ENCODE results near the gene DIAPH1.

Gene DIAPH1

DNA sequence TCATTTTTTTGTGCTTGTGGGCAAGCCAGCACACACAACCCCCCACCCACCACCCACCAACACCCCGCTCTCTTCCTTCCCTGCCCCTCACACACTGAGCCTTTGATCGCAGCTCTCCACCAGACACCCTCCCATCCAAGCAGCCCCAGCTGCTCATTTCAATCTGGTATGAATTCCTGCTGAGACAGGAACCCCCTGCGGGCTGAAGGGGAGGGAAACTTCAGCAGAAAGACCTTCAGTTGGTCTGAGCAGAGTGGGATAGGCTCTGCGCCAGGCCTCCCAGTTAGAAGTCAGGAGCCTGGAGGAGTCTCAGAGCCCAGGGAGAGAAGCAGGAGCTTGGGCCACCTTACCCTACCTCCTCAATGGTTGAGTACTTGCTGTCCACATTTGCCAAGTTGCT is 122.8 kb downstream of the DIAPH1 start:
- DNase-seq: no peak

DNA sequence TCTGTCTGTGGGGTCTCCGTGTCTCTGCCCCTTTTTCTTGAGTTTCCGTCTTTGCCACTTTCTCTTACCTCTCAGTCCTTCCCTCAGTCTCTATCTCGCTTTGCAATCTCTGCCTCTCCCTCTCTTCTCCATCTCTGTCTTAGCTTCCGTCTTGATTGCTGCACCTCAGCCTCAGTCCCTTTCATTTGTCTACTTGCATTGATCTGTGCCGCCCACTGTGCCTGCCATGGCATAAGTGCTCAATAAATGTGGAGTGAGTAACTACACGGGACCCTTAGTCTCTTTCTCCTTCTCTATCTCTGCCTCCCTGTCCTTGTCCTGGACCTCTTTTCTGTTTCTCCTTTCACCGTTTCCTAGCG is 123.4 kb downstream of the DIAPH1 start:
- no peak for DNase-seq

DNA sequence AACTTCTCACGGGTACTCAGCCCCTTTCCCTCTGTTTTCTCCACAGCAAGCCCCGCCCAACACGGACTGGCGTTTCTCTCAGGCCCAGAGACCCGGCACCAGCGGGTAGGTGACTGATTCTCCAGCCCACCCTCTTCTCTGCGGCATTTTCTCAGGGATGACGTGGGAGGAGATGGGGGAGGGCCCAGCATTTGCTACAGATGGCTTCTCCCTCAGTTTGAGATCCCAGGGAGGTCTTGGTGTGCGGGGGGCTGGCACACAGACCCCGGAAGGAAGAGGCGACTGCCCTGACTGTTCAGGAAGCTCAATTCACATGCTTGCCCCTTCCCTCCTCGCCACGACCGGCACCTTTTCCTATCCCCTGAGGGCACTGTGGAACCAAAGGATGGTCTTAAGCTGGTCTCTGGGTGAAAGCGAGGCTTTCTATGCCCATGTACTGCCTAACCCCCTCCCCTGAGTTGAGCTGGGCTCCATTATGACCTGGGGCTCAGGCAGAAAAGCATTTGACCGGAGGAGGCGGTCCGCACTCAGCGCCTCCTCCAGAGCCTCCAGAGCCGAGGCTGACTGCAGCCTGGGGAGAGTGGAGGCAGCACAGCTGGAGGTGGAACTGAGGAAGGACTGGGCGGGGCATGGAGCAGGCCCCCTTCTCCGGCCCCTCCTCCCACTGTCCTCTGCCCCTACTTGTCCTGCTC is 123.9 kb downstream of the DIAPH1 start:
- DNase-seq: no peak

DNA sequence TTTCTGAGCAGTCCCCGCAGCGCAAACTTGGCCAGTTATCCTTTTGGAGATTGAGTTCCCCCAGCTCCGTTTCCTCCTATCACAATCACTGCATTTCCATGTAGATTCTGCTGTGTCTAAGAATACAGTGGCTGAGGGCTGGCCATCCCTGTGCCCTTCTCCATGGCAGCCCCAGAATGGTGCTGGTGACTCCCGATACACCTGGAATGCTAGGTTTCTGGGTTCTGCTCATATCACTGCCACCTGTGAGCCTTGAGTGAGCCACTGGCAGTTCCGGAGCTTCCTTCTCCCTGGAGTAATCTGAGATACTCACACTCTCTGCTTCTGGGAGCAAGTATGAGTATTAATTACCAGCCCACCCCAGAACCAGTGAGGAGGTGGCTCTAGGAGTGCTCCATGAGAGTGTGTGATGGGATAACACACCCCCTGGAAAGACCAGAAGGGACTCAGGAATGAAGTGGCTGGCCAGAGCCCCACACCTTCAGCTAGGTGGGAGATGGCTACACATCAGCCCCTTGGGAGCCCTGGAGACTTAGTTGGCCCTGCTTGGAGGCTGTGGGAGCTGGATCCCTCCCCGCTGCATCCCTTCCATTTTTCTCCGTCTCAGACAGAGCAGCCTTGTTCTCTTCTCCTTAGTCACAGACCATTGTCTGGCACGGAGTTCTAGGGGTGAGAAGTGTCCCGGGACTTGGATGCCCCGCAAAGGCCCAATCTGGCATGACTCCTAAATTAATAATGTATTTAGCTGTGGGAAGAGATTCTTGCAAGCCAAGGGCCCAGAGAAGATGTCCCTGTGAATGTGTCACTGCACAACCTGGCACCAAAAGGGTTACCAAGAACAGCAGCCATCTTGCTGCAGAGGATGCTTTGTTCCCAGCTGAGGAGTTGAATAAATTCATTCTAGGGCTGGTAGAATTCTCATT is 125.0 kb downstream of the DIAPH1 start:
- no peak for DNase-seq

DNA sequence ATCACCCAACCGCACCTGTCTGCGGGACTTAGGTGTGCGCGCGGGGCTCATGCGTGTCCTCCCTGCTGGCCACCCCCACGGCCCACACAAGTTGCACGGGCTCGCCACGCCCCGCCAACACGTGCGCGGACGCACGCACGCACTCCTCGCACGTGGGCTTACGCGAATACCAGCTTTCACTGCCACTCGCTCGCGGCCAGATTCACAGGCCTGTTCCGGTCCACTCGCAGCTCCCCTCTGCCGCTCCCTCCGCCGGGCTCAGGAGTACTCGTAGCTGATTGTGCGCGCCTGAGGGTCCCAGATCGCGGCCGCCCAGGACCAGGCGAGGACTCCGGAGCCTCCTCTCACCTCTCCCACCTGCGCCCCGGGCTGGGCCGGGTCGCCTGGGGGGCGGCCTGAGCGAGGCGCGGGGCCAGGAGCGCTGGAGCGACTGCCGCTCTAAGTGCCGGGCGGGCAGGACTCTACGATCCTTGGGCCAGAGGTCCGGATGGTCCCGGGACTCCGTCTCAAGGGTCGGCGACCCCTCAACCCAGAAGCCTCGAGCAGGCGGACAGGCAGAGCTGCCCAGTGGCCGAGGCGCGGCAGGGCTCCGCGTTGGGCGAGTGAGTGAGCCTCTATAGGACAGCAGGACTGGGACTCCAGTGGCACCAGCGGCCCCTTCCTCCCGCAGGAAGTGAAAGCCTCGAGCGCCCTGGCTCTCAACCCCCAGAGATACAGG is 126.5 kb downstream of the DIAPH1 start:
- no peak for DNase-seq

DNA sequence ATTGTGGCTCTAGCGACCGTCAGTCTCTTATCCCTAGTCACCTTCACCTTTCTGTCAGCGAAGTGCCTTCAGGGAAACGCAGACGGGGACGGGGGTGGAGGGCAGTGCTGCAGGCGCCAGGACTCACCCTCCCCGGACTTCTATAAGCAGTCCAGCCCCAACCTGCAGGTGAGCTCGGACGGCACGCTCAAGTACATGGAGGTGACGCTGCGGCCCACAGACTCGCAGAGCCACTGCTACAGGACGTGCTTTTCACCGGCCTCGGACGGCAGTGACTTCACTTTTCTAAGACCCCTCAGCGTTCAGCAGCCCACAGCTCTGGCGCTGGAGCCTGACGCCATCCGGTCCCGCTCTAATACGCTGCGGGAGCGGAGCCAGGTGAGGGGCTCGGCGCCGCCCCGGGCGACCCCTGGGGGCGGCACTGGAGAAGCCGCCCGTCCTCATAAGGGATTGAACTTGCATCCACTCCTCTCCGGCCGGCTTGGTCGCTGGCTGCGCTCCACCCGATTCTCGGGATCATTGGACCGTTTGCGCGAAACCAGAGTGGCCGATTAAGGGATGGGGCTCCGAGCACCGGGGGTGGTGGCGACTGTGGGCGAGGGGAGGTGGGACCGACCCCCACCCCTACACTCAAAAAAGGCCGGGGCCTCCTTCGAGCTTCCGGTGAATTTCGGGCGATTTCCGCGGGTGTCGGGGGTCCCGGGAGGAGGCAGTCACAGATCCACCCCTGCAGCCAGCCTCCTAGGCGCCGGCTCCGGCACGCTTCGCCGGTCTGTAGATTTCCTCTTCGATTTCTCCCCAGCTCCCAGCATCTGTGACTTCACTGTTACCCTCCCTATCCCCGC is 127.3 kb downstream of the DIAPH1 start:
- DNase-seq: no peak

DNA sequence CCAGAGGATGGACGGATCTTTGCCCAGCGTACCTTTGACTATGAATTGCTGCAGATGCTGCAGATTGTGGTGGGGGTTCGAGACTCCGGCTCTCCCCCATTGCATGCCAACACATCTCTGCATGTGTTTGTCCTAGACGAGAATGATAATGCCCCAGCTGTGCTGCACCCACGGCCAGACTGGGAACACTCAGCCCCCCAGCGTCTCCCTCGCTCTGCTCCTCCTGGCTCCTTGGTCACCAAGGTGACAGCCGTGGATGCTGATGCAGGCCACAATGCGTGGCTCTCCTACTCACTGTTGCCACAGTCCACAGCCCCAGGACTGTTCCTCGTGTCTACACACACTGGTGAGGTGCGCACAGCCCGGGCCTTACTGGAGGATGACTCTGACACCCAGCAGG is 128.0 kb downstream of the DIAPH1 start:
- DNase-seq: no peak

DNA sequence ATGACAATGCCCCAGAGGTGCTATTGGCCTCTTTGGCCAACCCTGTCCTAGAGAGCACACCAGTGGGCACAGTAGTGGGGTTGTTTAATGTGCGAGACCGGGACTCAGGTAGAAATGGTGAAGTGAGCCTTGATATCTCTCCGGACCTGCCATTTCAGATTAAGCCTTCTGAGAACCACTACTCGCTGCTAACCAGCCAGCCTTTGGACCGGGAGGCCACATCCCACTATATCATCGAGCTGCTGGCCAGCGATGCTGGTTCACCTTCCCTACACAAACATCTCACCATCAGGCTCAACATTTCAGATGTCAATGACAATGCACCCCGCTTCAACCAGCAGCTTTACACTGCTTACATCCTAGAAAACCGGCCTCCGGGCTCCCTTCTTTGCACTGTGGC is 128.5 kb downstream of the DIAPH1 start:
- no peak for DNase-seq

DNA sequence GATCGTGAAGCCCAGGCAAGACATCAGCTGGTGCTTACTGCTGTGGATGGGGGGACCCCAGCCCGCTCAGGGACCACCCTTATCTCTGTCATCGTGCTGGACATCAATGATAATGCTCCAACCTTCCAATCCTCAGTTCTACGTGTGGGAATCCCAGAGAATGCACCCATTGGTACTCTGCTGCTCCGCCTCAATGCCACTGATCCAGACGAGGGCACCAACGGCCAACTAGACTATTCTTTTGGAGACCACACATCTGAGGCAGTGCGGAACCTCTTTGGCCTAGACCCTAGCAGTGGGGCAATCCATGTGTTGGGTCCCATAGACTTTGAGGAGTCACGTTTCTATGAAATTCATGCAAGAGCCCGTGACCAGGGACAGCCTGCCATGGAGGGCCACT is 129.0 kb downstream of the DIAPH1 start:
- DNase-seq: no peak

DNA sequence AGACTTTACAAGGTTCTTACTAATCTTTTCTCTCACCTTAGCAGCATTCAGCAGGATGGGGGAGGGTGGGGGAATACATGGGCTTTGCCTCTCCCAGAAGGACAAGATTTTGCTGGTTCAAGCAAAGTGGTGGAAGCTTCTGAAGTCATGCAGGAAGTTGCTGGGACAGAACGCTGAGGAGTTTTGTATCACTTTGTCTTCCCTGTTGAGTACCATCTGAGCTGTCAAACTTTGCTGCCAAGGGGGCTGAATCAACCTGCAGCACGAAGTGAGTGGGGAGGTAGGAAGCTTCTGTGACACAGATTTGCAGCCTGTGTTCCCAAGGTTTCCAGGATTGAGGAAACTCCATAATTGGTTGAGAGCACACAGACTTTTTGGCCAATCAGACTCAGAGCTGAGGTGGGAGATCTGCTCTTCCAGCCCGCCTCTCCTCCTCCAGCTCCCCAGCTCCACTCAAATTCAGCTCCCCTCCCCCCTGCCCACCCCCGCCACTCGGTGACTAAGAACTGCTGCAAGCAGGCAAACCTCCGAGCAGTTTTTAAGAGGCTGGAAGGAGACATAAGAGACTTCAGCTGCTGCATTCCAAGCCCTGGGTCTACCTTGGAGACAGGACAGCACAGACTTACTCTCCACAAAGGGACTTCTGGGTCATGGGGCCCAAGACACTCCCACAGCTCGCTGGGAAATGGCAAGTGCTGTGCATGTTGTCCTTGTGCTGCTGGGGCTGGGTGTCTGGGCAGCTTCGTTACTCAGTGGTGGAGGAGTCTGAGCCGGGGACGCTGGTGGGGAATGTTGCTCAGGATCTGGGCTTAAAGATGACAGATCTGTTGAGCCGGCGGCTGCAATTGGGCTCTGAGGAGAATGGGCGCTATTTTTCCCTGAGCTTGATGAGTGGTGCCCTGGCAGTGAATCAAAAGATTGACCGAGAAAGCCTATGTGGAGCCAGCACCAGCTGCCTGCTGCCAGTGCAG is 129.9 kb downstream of the DIAPH1 start, which contains the start of gene PCDHGC5:
Gene PCDHGC5, plus strand, starts transcription at position 491 of the 971 bp plus-strand sequence. Its CDS starts 160 bp downstream, at position 651.
- no peak for DNase-seq

DNA sequence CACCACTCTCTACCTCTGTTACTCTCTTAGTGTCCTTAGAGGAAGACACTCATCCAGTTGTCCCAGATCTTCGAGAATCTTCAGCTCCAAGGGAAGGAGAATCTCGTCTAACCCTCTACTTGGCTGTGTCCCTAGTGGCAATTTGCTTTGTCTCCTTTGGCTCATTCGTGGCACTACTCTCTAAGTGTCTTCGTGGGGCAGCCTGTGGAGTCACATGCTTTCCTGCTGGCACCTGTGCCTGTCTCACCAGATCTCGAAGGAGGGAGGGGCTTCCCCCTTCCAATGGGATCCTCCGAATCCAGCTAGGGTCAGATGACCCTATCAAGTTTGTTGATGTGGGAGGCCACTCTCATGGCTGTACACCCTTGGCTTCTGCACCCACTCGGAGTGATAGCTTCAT is 131.7 kb downstream of the DIAPH1 start:
- no peak for DNase-seq

DNA sequence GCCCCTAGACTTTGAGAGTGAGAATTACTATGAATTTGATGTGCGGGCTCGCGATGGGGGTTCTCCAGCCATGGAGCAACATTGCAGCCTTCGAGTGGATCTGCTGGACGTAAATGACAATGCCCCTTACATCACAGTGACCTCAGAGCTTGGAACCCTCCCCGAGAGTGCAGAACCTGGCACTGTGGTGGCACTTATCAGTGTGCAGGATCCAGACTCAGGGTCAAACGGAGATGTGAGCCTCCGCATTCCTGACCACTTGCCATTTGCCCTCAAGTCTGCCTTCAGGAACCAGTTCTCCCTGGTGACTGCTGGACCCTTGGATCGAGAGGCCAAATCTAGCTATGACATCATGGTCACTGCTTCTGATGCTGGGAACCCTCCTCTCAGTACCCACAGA is 132.7 kb downstream of the DIAPH1 start:
- DNase-seq: no peak

DNA sequence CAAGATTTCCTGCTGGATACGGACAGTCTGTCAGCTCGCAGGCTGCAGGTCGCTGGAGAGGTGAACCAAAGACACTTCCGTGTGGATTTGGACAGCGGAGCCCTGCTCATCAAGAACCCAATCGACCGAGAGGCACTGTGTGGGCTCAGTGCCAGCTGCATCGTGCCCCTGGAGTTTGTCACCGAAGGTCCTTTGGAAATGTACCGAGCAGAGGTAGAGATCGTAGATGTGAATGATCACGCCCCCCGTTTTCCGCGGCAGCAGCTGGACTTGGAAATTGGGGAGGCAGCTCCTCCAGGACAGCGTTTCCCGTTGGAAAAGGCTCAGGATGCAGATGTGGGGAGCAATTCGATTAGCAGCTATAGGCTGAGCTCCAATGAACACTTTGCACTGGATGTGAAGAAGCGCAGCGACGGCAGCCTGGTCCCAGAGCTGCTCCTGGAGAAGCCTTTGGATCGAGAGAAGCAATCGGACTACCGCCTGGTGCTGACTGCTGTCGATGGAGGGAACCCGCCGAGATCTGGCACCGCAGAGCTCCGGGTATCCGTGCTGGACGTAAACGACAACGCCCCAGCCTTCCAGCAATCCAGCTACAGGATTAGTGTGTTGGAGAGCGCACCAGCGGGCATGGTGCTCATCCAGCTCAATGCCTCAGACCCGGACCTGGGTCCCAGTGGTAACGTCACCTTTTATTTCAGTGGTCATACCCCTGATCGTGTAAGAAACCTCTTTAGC is 133.3 kb downstream of the DIAPH1 start:
- DNase-seq: no peak

DNA sequence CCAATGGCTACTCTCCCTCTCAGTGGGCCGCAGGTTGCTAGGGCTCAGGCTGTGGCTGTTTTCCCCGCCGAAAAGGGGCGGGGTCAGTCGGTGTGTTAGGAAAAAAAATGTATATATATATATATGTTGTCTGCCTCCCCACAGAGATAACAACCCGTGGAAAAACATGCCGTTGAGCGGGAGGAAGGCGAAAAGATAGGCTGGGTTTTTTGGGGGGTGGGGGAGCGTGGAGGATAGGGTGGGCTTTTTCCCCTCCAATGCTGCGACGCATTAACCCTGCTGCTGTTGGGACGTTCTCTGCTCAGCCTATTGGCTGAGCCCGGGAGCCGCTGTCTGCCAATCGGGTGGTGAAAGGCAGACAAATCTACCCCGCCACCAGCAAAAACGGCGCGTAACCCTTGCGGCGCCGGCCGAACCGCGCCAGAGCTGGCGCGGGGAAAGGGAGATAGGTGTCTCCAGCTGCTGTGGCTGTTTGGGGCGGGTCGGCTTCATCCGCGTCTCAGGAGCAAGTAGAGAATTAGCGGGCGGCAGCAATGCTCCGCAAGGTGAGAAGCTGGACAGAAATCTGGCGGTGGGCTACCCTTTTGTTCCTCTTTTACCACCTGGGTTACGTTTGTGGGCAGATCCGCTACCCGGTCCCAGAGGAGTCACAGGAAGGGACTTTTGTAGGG is 134.0 kb downstream of the DIAPH1 start, which contains the start of gene PCDHGC4:
Gene PCDHGC4, plus strand, starts transcription at position 390 of the 671 bp plus-strand sequence. Its CDS starts 144 bp downstream, at position 534.
- no peak for DNase-seq

DNA sequence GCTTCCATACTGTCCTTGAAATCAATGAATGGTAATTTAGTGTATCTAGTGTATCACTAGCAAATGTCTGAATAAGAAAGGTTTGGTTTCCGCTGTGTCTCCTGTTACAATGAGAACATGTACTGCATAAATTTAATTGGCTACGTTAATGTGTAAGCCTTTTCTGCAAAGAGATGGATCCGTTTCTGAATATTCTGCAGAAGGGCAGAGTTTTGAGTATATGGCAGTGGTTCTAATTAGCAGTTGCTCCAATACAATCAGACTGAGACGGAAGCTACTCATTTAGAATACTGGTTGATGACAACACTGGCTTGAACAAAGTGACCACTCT is 134.5 kb downstream of the DIAPH1 start:
- DNase-seq: no peak

DNA sequence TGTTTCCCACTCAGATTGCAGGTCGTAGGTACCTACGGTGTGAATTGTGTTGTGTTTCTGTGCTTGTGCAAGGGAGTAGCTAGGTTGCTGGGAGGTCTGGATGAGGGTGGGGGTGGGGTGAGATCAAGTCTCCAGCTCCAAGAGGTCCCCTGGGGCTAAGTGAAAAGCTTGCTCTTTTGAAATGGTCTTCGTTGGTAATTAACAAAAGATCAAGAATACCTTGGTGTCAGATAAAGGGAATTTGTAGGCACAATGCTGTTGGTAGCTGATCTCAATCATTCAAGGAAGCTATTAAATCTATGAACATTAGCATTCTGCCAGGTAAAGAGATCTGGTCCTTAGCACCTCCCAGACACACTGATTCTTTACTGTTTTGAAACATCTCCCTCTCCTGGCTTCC is 134.9 kb downstream of the DIAPH1 start:
- DNase-seq: no peak

DNA sequence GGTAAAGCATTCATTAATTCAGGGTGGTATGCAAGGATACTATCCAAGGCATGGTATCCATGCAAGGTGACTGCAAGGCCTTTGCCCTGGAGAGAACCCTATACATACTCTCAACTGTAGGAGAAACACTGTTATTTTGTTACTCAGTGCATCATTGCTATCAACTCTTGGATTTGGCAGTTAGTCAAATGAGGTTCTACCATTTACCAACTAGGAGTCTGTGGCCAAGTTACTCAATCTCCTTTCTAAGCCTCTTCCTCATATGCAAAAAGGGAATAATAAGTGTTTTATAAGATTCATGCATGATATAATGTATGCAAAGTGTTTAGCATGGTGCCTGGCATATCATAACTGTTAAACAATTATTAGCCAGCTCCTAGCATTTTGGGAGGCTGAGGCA is 139.0 kb downstream of the DIAPH1 start:
- no peak for DNase-seq

DNA sequence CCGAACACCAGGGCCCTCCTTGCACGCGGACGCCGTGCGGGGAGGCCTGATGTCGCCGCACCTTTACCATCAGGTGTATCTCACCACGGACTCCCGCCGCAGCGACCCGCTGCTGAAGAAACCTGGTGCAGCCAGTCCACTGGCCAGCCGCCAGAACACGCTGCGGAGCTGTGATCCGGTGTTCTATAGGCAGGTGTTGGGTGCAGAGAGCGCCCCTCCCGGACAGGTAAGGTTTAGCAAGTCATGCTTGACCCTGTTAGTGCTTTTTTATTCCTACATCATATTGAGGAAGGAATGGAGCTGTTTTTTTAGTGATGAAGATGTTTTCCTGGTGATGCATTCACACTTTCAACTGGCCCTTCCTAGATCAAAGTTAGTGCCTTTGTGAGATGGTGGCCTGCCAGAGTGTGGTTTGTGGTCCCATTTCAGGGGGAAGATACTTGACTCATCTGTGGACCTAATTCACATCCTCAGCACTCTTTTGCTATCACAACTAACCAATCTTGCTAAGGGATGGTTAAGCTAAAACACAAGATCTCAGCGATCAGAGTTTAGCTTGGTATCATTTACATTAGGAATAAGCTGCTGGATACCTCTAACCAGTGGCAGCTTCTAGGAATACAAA is 140.4 kb downstream of the DIAPH1 start:
- no peak for DNase-seq

DNA sequence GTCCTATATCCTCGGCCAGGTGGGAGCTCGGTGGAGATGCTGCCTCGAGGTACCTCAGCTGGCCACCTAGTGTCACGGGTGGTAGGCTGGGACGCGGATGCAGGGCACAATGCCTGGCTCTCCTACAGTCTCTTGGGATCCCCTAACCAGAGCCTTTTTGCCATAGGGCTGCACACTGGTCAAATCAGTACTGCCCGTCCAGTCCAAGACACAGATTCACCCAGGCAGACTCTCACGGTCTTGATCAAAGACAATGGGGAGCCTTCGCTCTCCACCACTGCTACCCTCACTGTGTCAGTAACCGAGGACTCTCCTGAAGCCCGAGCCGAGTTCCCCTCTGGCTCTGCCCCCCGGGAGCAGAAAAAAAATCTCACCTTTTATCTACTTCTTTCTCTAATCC is 141.0 kb downstream of the DIAPH1 start:
- no peak for DNase-seq

Measured in stimulated activated naive CD4-positive, alpha-beta T cell treated with Interleukin-2 at 50 U/mL for 16 hours (primary cell).